ENCODE results near the gene SLC6A12. TPM values are rescaled to one million over a fixed set of nuclear protein-coding genes. Genes with fewer than 3 reads are reported as not detected.

SLC6A12 gene
- total and polyA plus RNA-seq, 10 donors: 0.35 to 3.1 (median 1.8) TPM

- 32 to 54% (median 44%) methylated on average over 12 to 13 of the region's 13 CpGs for WGBS, 5 donors
- Histone ChIP-seq H3K36me3 (no peaks in the 10 kb centered on the region), H3K4me3 (no peak overlapping the region), H3K27ac (no peak overlapping the region), H3K27me3 (replicated peaks in 1 of 7) (peaks cover 0 to 57% (median 13%) of the 10 kb centered on the region in 7 donors), H3K4me1 (peaks cover 0 to 30% (median 17%) of the 10 kb centered on the region in 6 donors), H3K9me3 (no peaks in the 10 kb centered on the region)
- DNase-seq: no peak
- TF ChIP-seq, protein P1, sequence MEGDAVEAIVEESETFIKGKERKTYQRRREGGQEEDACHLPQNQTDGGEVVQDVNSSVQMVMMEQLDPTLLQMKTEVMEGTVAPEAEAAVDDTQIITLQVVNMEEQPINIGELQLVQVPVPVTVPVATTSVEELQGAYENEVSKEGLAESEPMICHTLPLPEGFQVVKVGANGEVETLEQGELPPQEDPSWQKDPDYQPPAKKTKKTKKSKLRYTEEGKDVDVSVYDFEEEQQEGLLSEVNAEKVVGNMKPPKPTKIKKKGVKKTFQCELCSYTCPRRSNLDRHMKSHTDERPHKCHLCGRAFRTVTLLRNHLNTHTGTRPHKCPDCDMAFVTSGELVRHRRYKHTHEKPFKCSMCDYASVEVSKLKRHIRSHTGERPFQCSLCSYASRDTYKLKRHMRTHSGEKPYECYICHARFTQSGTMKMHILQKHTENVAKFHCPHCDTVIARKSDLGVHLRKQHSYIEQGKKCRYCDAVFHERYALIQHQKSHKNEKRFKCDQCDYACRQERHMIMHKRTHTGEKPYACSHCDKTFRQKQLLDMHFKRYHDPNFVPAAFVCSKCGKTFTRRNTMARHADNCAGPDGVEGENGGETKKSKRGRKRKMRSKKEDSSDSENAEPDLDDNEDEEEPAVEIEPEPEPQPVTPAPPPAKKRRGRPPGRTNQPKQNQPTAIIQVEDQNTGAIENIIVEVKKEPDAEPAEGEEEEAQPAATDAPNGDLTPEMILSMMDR (IDR thresholded peaks at IDR 0.05 in 8 of 11, conservative IDR thresholded peaks at IDR 0.05 in 3 of 11): no peak
- TF ChIP-seq POLR2AphosphoS5 (IDR thresholded peaks at IDR 0.05): no peak
- TF ChIP-seq POLR2A (IDR thresholded peaks at IDR 0.05): no peak
- intact Hi-C loops (cut with DNase I; ENCODE audit: low total_unique reads): no loop called here
These were observed 29.0 kb downstream of the SLC6A12 start for GRCh38 chr12:184811-185575.

- Histone ChIP-seq H3K27me3 (replicated peaks in 1 of 7) (peaks cover 0 to 49% (median 3%) of the 10 kb centered on the region in 7 donors), H3K27ac (no peak overlapping the region), H3K4me3 (no peak overlapping the region), H3K4me1 (peaks cover 0 to 26% (median 8%) of the 10 kb centered on the region in 6 donors), H3K36me3 (no peaks in the 10 kb centered on the region), H3K9me3 (no peaks in the 10 kb centered on the region)
- intact Hi-C loops (cut with DNase I; ENCODE audit: low total_unique reads): no loop called here
- DNase-seq: peak; percentile 58
- TF ChIP-seq POLR2AphosphoS5 (IDR thresholded peaks at IDR 0.05): no peak
- TF ChIP-seq, protein P1 (IDR thresholded peaks at IDR 0.05 in 8 of 11, conservative IDR thresholded peaks at IDR 0.05 in 3 of 11): no peak
- no peak for TF ChIP-seq POLR2A (IDR thresholded peaks at IDR 0.05)
- WGBS, 5 donors: 61 to 78% (median 71%) methylated on average over 6 to 10 of the region's 10 CpGs
These were observed 31.5 kb downstream of the SLC6A12 start for GRCh38 chr12:182381-182892.

DNA sequence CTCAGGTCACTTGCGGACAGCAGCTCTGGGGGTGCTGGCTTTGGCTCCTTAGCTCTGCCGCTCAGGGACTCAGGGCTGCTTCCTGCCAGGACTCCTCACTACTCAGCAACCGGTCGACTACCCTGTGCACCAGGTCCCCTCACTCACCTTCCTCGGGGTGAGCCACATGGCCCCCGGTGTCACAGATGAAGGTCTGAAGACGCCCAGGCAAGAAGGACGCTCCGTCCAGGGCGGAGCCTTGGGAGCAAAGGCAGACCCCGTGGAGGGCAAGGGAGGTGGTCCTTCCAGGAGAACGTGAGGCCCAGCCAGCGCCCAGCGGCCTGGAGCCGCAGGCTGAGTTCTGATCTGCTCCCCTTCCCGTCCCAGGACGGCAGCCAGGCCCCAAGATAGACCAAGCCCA, 32.0 kb downstream of the SLC6A12 start:
- Histone ChIP-seq H3K27me3 (replicated peaks in 1 of 7) (peaks cover 0 to 54% (median 3%) of the 10 kb centered on the region in 7 donors), H3K27ac (no peak overlapping the region), H3K4me3 (no peak overlapping the region), H3K4me1 (peaks cover 0 to 26% (median 8%) of the 10 kb centered on the region in 6 donors), H3K36me3 (no peaks in the 10 kb centered on the region), H3K9me3 (no peaks in the 10 kb centered on the region)
- no peak for DNase-seq
- 79 to 92% (median 90%) methylated on average over 13 to 17 of the region's 17 CpGs for WGBS, 5 donors
- intact Hi-C loops (cut with DNase I; ENCODE audit: low total_unique reads): no loop called here
- no peak for TF ChIP-seq POLR2AphosphoS5 (IDR thresholded peaks at IDR 0.05)

DNA sequence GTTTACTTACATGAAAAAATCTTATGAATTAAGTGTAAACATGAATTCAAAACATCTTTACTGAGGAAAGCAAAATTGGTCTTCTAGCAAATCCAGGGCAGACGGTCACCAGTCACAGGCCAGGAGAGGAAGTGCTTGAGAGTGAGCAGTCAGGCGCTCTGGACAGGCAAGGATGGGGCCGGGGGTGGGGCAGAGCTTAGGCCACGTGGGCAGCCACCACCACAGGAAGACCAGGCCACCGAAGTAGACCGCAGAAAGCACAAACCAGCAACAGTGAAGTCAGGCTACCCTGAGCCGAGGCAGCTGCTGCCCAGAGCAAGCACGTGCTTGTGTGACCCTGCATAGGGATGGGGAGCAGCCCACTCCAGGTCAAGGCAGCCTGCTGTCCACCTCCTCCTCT, 33.5 kb downstream of the SLC6A12 start:
- WGBS, 5 donors: 3 to 14% (median 9%) methylated on average over 8 of the region's 8 CpGs
- DNase-seq: no peak
- no peaks in the 10 kb centered on the region for H3K9me3 ChIP-seq
- no peaks in the 10 kb centered on the region for H3K36me3 ChIP-seq
- H3K27me3 ChIP-seq (replicated peaks in 1 of 7): peaks cover 0 to 59% (median 3%) of the 10 kb centered on the region in 7 donors
- no peak overlapping the region for H3K4me3 ChIP-seq
- H3K4me1 ChIP-seq: peaks cover 0 to 26% (median 8%) of the 10 kb centered on the region in 6 donors
- intact Hi-C loops (cut with DNase I; ENCODE audit: low total_unique reads): no loop called here
- TF ChIP-seq POLR2AphosphoS5 (IDR thresholded peaks at IDR 0.05) (peak in 2 of 3 donors; percentile 47 to 49), POLR2A (IDR thresholded peaks at IDR 0.05) (no peak)
- TF ChIP-seq, protein P1 (IDR thresholded peaks at IDR 0.05 in 8 of 11, conservative IDR thresholded peaks at IDR 0.05 in 3 of 11): no peak
- no peak overlapping the region for H3K27ac ChIP-seq

Data from spleen (tissue), 11 donors.